DOHH2 (cell line): ENCODE data around the gene ZMIZ1.

ENCODE experiments used
- H3F3A ChIP-seq: fragments of 200-600 bp; sonication (generic), shearing (Covaris generic); 2 replicates; pipeline ENCODE4 v1.6.0; 2016; ENCODE audit warnings: antibody characterized with exemption, mild to moderate bottlenecking; ENCODE audit not compliant: control insufficient read depth, insufficient read depth
- H3K27ac ChIP-seq: fragments of 200-600 bp; sonication (generic); 2 replicates; pipeline ENCODE4 v1.5.1; 2014; ENCODE audit warnings: low read depth, mild to moderate bottlenecking, low read length, moderate library complexity
- H3K27me3 ChIP-seq: fragments of 200-600 bp; sonication (generic); 2 replicates; pipeline ENCODE4 v1.6.1; 2014; ENCODE audit warnings: mild to moderate bottlenecking, low read length, mixed read lengths; ENCODE audit not compliant: control insufficient read depth
- H3K36me3 ChIP-seq: fragments of 200-600 bp; sonication (generic); 2 replicates; pipeline ENCODE4 v1.6.1; 2014; ENCODE audit warnings: mild to moderate bottlenecking, low read length, moderate library complexity, mixed read lengths; ENCODE audit not compliant: control insufficient read depth
- H3K4me1 ChIP-seq: fragments of 200-600 bp; sonication (generic); 2 replicates; pipeline ENCODE4 v1.6.1; 2014; ENCODE audit warnings: mild to moderate bottlenecking, low read length, mixed read lengths; ENCODE audit not compliant: control insufficient read depth
- H3K4me2 ChIP-seq: fragments of 200-600 bp; sonication (generic); 2 replicates; pipeline ENCODE4 v1.6.0; 2014; ENCODE audit warnings: mild to moderate bottlenecking, low read length, moderate library complexity
- H3K4me3 ChIP-seq: fragments of 200-600 bp; sonication (generic); 2 replicates; pipeline ENCODE4 v1.5.1; 2014; ENCODE audit warnings: mild to moderate bottlenecking, low read length, mixed read lengths
- H3K79me2 ChIP-seq: fragments of 200-600 bp; sonication (generic); 2 replicates; pipeline ENCODE4 v1.6.1; 2014; ENCODE audit warnings: mild to moderate bottlenecking, low read length, mixed read lengths; ENCODE audit not compliant: control insufficient read depth
- H3K9me2 ChIP-seq: fragments of 200-600 bp; sonication (generic); replicated peaks from 2 replicates; pipeline ENCODE4 v1.6.1; 2014; ENCODE audit warnings: mild to moderate bottlenecking, low read length, mixed read lengths; ENCODE audit not compliant: control insufficient read depth
- H3K9me3 ChIP-seq: fragments of 200-600 bp; sonication (generic); 2 replicates; pipeline ENCODE4 v1.6.1; 2014; ENCODE audit warnings: antibody characterized with exemption, low read length, mixed read lengths; ENCODE audit not compliant: control insufficient read depth, insufficient read depth
- H4K20me1 ChIP-seq: fragments of 200-600 bp; sonication (generic); 2 replicates; pipeline ENCODE4 v1.6.0; 2014; ENCODE audit warnings: low read depth, mild to moderate bottlenecking, antibody characterized with exemption, low read length, moderate library complexity; ENCODE audit not compliant: control insufficient read depth, insufficient read depth
- CTCF ChIP-seq: fragments of 200-600 bp; sonication (generic); IDR thresholded peaks from one replicate; pipeline ENCODE4 v1.5.1; 2014; ENCODE audit warnings: antibody characterized with exemption, mild to moderate bottlenecking, low read depth, low read length; ENCODE audit not compliant: poor library complexity, severe bottlenecking
- EZH2phosphoT487 ChIP-seq: fragments of 200-600 bp; sonication (generic); IDR thresholded peaks from 2 replicates; pipeline ENCODE4 v1.6.1; 2017; ENCODE audit warnings: borderline replicate concordance, mild to moderate bottlenecking, antibody characterized with exemption, low read length, moderate library complexity, mixed read lengths

Gene ZMIZ1

GRCh38 chr10:79072041-79072441, 3.3 kb downstream of the ZMIZ1 start:
- no peak overlapping the region for H3K4me2 ChIP-seq
- H3K27ac ChIP-seq, result no peak overlapping the region
- peaks cover 26% of the 10 kb centered on the region for H3K4me1 ChIP-seq
- no peak for TF ChIP-seq CTCF
- TF ChIP-seq EZH2phosphoT487, result no peak
- no peaks in the 10 kb centered on the region for H3F3A ChIP-seq
- H3K36me3 ChIP-seq, result no peaks in the 10 kb centered on the region
- H3K27me3 ChIP-seq, result peaks cover 85% of the 10 kb centered on the region
- peaks cover 13% of the 10 kb centered on the region; the same call in 1 of the 2 replicates for H4K20me1 ChIP-seq
- no peak overlapping the region for H3K4me3 ChIP-seq
- no peaks in the 10 kb centered on the region for H3K9me2 ChIP-seq
- H3K9me3 ChIP-seq, result no peaks in the 10 kb centered on the region
- no peaks in the 10 kb centered on the region for H3K79me2 ChIP-seq

GRCh38 chr10:79072994-79073645, 4.4 kb downstream of the ZMIZ1 start:
- Histone ChIP-seq H4K20me1 (peaks cover 13% of the 10 kb centered on the region; the same call in 1 of the 2 replicates), H3K27ac (no peak overlapping the region), H3K4me3 (no peak overlapping the region), H3K9me2 (no peaks in the 10 kb centered on the region), H3K36me3 (no peaks in the 10 kb centered on the region), H3K4me2 (no peak overlapping the region), H3K27me3 (peaks cover 83% of the 10 kb centered on the region), H3K9me3 (no peaks in the 10 kb centered on the region), H3F3A (no peaks in the 10 kb centered on the region), H3K79me2 (no peaks in the 10 kb centered on the region), H3K4me1 (peaks cover 17% of the 10 kb centered on the region)
- TF ChIP-seq EZH2phosphoT487 (no peak), CTCF (peak; percentile 23)

- Histone ChIP-seq H3F3A (no peaks in the 10 kb centered on the region), H3K79me2 (no peaks in the 10 kb centered on the region), H3K36me3 (no peaks in the 10 kb centered on the region), H4K20me1 (peaks cover 17% of the 10 kb centered on the region; the same call in 1 of the 2 replicates), H3K9me2 (no peaks in the 10 kb centered on the region), H3K4me2 (no peak overlapping the region), H3K9me3 (no peaks in the 10 kb centered on the region), H3K27me3 (peaks cover 78% of the 10 kb centered on the region), H3K27ac (no peak overlapping the region), H3K4me1 (peaks cover 13% of the 10 kb centered on the region), H3K4me3 (no peak overlapping the region)
- TF ChIP-seq EZH2phosphoT487 (no peak), CTCF (no peak)
Measured at GRCh38 chr10:79073784-79074432, 5.1 kb downstream of the ZMIZ1 start.
